GM11168 (cell line): Measurements from ENCODE around the gene TSEN34.
"Not testable (repeated sequence)": the region's sequence is repeated elsewhere in the genome, so short reads cannot be mapped to it uniquely, and the experiment has no call there.

Experiments
- in situ Hi-C: fragments of 300-500 bp; cut with MboI; formaldehyde crosslinking; loops from one replicate; pipeline ENCODE4 v1.12.0; 2022; ENCODE audit warnings: low sequenced_read_pairs; ENCODE audit not compliant: unreplicated experiment

The TSEN34 gene

GRCh38 chr19:54207193-54207592 is 16.1 kb downstream of the TSEN34 start:
- in situ Hi-C loops, result not testable (repeated sequence)

- in situ Hi-C loops, result no loop called here
Measured at GRCh38 chr19:54207676-54207982, 16.5 kb downstream of the TSEN34 start.

GRCh38 chr19:54207983-54208783 is 17.1 kb downstream of the TSEN34 start:
- in situ Hi-C loops, result no loop called here

GRCh38 chr19:54208784-54209057 is 17.6 kb downstream of the TSEN34 start:
- in situ Hi-C loops, result no loop called here

GRCh38 chr19:54209058-54209810 is 18.1 kb downstream of the TSEN34 start:
- in situ Hi-C loops, result no loop called here

GRCh38 chr19:54209811-54210494 is 18.8 kb downstream of the TSEN34 start:
- in situ Hi-C loops, result no loop called here

- in situ Hi-C loops, result no loop called here
Measured at GRCh38 chr19:54211235-54211634, 20.1 kb downstream of the TSEN34 start.

GRCh38 chr19:54214217-54214616 is 23.1 kb downstream of the TSEN34 start:
- in situ Hi-C loops, result not testable (repeated sequence)

- in situ Hi-C loops, result not testable (repeated sequence)
Measured at GRCh38 chr19:54214734-54215133, 23.6 kb downstream of the TSEN34 start.

- in situ Hi-C loops, result no loop called here
Measured at GRCh38 chr19:54216869-54217268, 25.8 kb downstream of the TSEN34 start.

- in situ Hi-C loops, result not testable (repeated sequence)
Measured at GRCh38 chr19:54217517-54218247, 26.6 kb downstream of the TSEN34 start.

- in situ Hi-C loops, result no loop called here
Measured at GRCh38 chr19:54218259-54218658, 27.2 kb downstream of the TSEN34 start.

GRCh38 chr19:54218960-54219661 is 28.0 kb downstream of the TSEN34 start:
- in situ Hi-C loops, result no loop called here

GRCh38 chr19:54219702-54220101 is 28.6 kb downstream of the TSEN34 start:
- in situ Hi-C loops, result not testable (repeated sequence)

GRCh38 chr19:54221947-54222346 is 30.8 kb downstream of the TSEN34 start:
- in situ Hi-C loops, result not testable (repeated sequence)

GRCh38 chr19:54222474-54223276 is 31.6 kb downstream of the TSEN34 start, which contains the start of gene LILRB3:
TSS of gene LILRB3 (minus strand) at chr19:54223007. CDS start at chr19:54222976, 31 bp downstream.
- in situ Hi-C loops, result not testable (repeated sequence)

GRCh38 chr19:54223277-54223936 is 32.3 kb downstream of the TSEN34 start:
- in situ Hi-C loops, result not testable (repeated sequence)

GRCh38 chr19:54223937-54224281 is 32.8 kb downstream of the TSEN34 start:
- in situ Hi-C loops, result not testable (repeated sequence)

- in situ Hi-C loops, result not testable (repeated sequence)
Measured at GRCh38 chr19:54224619-54225018, 33.5 kb downstream of the TSEN34 start.
